ENCODE results near the gene HOXB2. TPM values are rescaled to one million over a fixed set of nuclear protein-coding genes. Genes with fewer than 3 reads are reported as not detected.

Gene HOXB2
- total RNA-seq, 1 donor from 2014 or later: 19.3 TPM

GRCh38 chr17:48553826-48554225, 8.9 kb upstream of the HOXB2 start:
- DNase-seq (ENCODE audit: low spot score): no peak

GRCh38 chr17:48553190-48553547, 8.3 kb upstream of the HOXB2 start:
- no peak for DNase-seq (ENCODE audit: low spot score)

GRCh38 chr17:48552466-48553189, 7.7 kb upstream of the HOXB2 start:
- DNase-seq (ENCODE audit: low spot score): no peak

GRCh38 chr17:48551596-48552465, 6.9 kb upstream of the HOXB2 start:
- no peak for DNase-seq (ENCODE audit: low spot score)

- DNase-seq (ENCODE audit: low spot score): no peak
These were observed 6.3 kb upstream of the HOXB2 start for GRCh38 chr17:48551214-48551555.

GRCh38 chr17:48550502-48551213, 5.7 kb upstream of the HOXB2 start:
- DNase-seq (ENCODE audit: low spot score): no peak

- no peak for DNase-seq (ENCODE audit: low spot score)
These were observed 5.1 kb upstream of the HOXB2 start for GRCh38 chr17:48549914-48550501.

- DNase-seq (ENCODE audit: low spot score): no peak
These were observed 4.3 kb upstream of the HOXB2 start for GRCh38 chr17:48549281-48549630.

- DNase-seq (ENCODE audit: low spot score): no peak
These were observed 3.8 kb upstream of the HOXB2 start for GRCh38 chr17:48548523-48549280.

GRCh38 chr17:48547808-48548522, 3.1 kb upstream of the HOXB2 start:
- no peak for DNase-seq (ENCODE audit: low spot score)

GRCh38 chr17:48546924-48547807, 2.3 kb upstream of the HOXB2 start:
- DNase-seq (ENCODE audit: low spot score): no peak

GRCh38 chr17:48546137-48546923, 1.4 kb upstream of the HOXB2 start:
- no peak for DNase-seq (ENCODE audit: low spot score)

GRCh38 chr17:48545539-48545938, 630 bp upstream of the HOXB2 start:
- DNase-seq (ENCODE audit: low spot score): no peak

GRCh38 chr17:48544349-48545021, 424 bp downstream of the HOXB2 start:
- peak; percentile 94 for DNase-seq (ENCODE audit: low spot score)

- DNase-seq (ENCODE audit: low spot score): no peak
These were observed 1.0 kb downstream of the HOXB2 start for GRCh38 chr17:48543854-48544348.

GRCh38 chr17:48543107-48543853, 1.6 kb downstream of the HOXB2 start:
- no peak for DNase-seq (ENCODE audit: low spot score)

GRCh38 chr17:48542698-48543106, 2.2 kb downstream of the HOXB2 start:
- DNase-seq (ENCODE audit: low spot score): no peak
